Testis (tissue), 3 donors: ENCODE results near the gene COL4A1. TPM values are rescaled to one million over a fixed set of nuclear protein-coding genes. Genes with fewer than 3 reads are reported as not detected.
"Not testable (repeated sequence)": the region's sequence is repeated elsewhere in the genome, so short reads cannot be mapped to it uniquely, and the experiment has no call there.

Experiments used
- DNase-seq: peaks from one replicate; pipeline ENCODE4 v3.0.0-alpha.2; 2019
- H3K27ac ChIP-seq, 2 donors: fragments of 200-600 bp; sonication (generic); one replicate each; pipeline ENCODE4 v1.5.1; 2019
- H3K27me3 ChIP-seq: fragments of 200-600 bp; sonication (generic); one replicate; pipeline ENCODE4 v1.5.1; 2019
- H3K36me3 ChIP-seq: fragments of 200-600 bp; sonication (generic); one replicate; pipeline ENCODE4 v1.5.1; 2017; ENCODE audit warnings: low read depth; ENCODE audit errors: missing control alignments
- H3K4me1 ChIP-seq: fragments of 200-600 bp; sonication (generic); one replicate; pipeline ENCODE4 v1.5.1; 2019
- H3K4me3 ChIP-seq, 2 donors: fragments of 200-600 bp; sonication (generic); one replicate each; pipeline ENCODE4 v1.5.1; 2017 to 2019
- H3K9me3 ChIP-seq: fragments of 200-600 bp; sonication (generic); one replicate; pipeline ENCODE4 v1.5.1; 2017
- POLR2A ChIP-seq: fragments of 450-650 bp; IDR thresholded peaks from one replicate; pipeline ENCODE4 v1.6.1; 2017; ENCODE audit warnings: antibody characterized with exemption, mild to moderate bottlenecking, moderate library complexity
- WGBS, 2 donors: methylation state at CpG; one replicate each; pipeline ENCODE4 v1.1.5; 2018; 5-methylcytosine and 5-hydroxymethylcytosine counted together
- intact Hi-C: fragments of 100-400 bp; cut with DNase I; formaldehyde crosslinking; loops from one replicate; pipeline ENCODE4 v1.15.1; 2023; ENCODE audit warnings: low total_unique reads
- polyA plus RNA-seq: library from polyadenylated mRNA; stranded (reverse); fragments of 350-450 nt; fragmentation: Illumina TruSeq; extraction: RNeasy Lipid Tissue Mini Kit (QIAGEN cat#74804); gene quantifications from one replicate; pipeline ENCODE4 v1.2.3, GENCODE V29; 2014; ENCODE audit warnings: low read depth, low replicate concordance; ENCODE audit not compliant: insufficient read depth
- total RNA-seq, 2 donors: library from RNA; depleted of rRNA; stranded (reverse); fragments of >200 nt; gene quantifications; one replicate each; pipeline ENCODE4 v1.2.3, GENCODE V29; 2016
- TF ChIP-seq, protein P1 (sequence below), 3 experiments: fragments of 450-650 bp in 2 of 3; fragments of 200-600 bp in 1 of 3; sonication (generic) in 1 of 3; IDR thresholded peaks; one replicate each; pipeline ENCODE4 v1.5.1; 2016 to 2019; ENCODE audit warnings: antibody characterized with exemption in 3 of 3, mild to moderate bottlenecking in 2 of 3, moderate library complexity in 1 of 3

Gene COL4A1
- total and polyA plus RNA-seq, 3 donors from 2014 or later = 35.5 to 43.0 (median 39.0) TPM

DNA sequence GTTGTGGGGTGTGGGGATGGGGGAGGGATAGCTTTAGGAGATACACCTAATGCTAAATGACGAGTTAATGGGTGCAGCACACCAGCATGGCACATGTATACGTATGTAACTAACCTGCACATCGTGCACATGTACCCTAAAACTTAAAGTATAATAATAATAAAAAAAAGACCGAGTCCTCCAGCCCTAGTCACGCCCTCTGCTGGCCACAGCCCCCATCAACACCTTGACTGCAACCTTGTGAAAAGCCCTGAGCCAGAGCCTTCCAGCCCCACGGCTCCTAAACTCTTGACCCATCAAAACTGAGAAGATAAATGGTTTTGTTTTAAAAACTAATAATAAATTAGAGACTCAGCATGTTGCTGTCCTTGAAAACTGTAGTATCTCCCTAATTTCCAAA, 194.6 kb downstream of the COL4A1 start:
- TF ChIP-seq, protein P1, sequence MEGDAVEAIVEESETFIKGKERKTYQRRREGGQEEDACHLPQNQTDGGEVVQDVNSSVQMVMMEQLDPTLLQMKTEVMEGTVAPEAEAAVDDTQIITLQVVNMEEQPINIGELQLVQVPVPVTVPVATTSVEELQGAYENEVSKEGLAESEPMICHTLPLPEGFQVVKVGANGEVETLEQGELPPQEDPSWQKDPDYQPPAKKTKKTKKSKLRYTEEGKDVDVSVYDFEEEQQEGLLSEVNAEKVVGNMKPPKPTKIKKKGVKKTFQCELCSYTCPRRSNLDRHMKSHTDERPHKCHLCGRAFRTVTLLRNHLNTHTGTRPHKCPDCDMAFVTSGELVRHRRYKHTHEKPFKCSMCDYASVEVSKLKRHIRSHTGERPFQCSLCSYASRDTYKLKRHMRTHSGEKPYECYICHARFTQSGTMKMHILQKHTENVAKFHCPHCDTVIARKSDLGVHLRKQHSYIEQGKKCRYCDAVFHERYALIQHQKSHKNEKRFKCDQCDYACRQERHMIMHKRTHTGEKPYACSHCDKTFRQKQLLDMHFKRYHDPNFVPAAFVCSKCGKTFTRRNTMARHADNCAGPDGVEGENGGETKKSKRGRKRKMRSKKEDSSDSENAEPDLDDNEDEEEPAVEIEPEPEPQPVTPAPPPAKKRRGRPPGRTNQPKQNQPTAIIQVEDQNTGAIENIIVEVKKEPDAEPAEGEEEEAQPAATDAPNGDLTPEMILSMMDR (IDR thresholded peaks at IDR 0.05) = peak in 2 of 3 experiments; percentile 29 to 31
- DNase-seq = peak; percentile 36
- H3K36me3 ChIP-seq, intact Hi-C loops, H3K4me1 ChIP-seq, H3K9me3 ChIP-seq, H3K27me3 ChIP-seq, H3K27ac ChIP-seq, H3K4me3 ChIP-seq: not testable (repeated sequence)
- 70 to 75% methylated on average over 6 of the region's 6 CpGs for WGBS, 2 donors

DNA sequence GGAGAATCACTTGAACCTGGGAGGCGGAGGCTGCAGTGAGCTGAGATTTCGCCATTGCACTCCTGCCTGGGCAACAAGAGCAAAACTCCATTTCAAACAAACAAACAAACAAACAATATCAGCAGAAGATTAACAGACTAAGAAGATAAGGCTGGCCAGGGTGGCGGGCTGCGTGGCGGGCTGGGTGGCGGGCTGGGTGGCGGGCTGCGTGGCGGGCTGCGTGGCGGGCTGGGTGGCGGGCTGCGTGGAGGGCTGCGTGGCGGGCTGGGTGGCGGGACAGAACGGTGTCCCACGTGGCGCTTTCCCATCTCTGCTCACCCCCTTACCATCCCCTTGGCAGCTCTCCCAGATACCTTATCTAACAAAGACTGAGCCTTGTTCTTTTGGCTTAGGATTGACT, 196.2 kb downstream of the COL4A1 start:
- Histone ChIP-seq H3K27me3 (no peaks in the 10 kb centered on the region), H3K27ac (no peak overlapping the region), H3K4me1 (no peaks in the 10 kb centered on the region), H3K36me3 (no peaks in the 10 kb centered on the region), H3K4me3 (no peak overlapping the region), H3K9me3 (no peaks in the 10 kb centered on the region)
- intact Hi-C loops = no loop called here
- no peak for DNase-seq
- no peak for TF ChIP-seq POLR2A
- TF ChIP-seq, protein P1 (IDR thresholded peaks at IDR 0.05) = no peak
- WGBS, 2 donors = 93 to 95% methylated on average over 8 to 19 of the region's 19 CpGs

DNA sequence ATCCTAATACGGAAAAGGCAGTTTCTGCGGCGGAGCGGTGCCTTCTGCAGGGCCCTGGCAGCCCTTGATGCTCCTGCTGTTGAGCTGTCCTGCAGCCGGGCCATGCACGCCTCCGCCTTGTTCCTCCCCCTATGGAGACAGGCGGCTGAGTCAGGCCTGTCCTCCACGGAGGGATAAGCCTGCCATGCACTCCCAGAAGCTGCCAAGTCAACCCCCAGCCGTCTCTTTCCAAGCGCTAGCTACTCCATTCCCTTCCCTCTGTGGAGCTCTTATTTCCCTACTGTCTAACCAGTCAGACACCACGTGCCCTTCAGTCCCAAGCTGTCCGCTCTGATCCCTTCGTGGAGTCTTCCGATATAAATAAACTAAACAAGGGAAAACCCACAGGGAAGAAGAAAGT, 197.0 kb downstream of the COL4A1 start:
- Histone ChIP-seq H3K9me3 (no peaks in the 10 kb centered on the region), H3K27ac (no peak overlapping the region), H3K27me3 (no peaks in the 10 kb centered on the region), H3K36me3 (no peaks in the 10 kb centered on the region), H3K4me3 (no peak overlapping the region), H3K4me1 (no peaks in the 10 kb centered on the region)
- TF ChIP-seq, protein P1 (IDR thresholded peaks at IDR 0.05) = no peak
- no peak for TF ChIP-seq POLR2A
- peak; percentile 75 for DNase-seq
- 17 to 18% methylated on average over 15 of the region's 15 CpGs for WGBS, 2 donors
- intact Hi-C loops = no loop called here

DNA sequence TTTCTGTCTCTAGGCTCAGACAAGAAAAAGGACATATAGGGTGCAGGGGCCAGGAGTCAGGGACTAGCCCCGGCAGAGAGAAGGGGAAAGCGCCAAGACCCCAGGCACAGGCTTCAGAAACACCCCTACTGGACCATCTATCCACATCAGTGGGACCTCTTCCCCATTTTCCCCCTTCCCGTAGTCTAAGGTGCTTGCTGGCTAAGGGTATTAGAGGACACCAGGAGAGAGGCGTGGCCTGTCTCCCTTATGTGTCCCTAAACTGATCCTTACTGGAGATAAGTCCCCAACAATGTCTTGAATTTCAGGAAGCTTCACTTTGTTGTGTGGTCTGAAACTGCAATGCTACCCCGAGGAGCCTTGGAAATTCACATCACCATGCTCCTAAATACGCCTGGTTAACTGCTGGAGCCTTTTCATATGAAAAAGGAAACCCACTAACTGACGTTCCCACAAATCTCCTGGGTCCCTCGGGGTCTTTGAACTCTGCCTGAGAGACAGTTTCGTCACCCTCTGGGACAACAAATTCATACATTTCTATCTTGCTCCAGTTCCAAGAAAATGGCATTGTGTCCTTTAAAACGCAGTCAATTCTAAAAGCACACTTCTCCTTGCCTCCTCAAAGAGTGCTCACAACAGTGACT, 197.7 kb downstream of the COL4A1 start:
- Histone ChIP-seq H3K9me3 (no peaks in the 10 kb centered on the region), H3K4me3 (no peak overlapping the region), H3K27me3 (no peaks in the 10 kb centered on the region), H3K4me1 (no peaks in the 10 kb centered on the region), H3K27ac (no peak overlapping the region), H3K36me3 (no peaks in the 10 kb centered on the region)
- intact Hi-C loops = no loop called here
- 36 to 53% methylated on average over 7 to 10 of the region's 10 CpGs for WGBS, 2 donors
- TF ChIP-seq, protein P1 (IDR thresholded peaks at IDR 0.05) = no peak
- TF ChIP-seq POLR2A = no peak
- no peak for DNase-seq
